HT1080 (cell line): ENCODE data around the gene ARHGAP8. TPM values are rescaled to one million over a fixed set of nuclear protein-coding genes. Genes with fewer than 3 reads are reported as not detected.

Experiments
- DNase-seq: peaks from one replicate; pipeline ENCODE4 v3.0.0-alpha.2; 2015; ENCODE audit warnings: low read depth
- total RNA-seq: library from RNA; depleted of rRNA; stranded (reverse); fragments of >200 nt; shearing (Covaris generic); gene quantifications from 2 replicates; pipeline ENCODE4 v1.2.3, GENCODE V29; 2014

ARHGAP8 gene
- total RNA-seq, 1 experiment from 2014 or later, result not detected

DNA sequence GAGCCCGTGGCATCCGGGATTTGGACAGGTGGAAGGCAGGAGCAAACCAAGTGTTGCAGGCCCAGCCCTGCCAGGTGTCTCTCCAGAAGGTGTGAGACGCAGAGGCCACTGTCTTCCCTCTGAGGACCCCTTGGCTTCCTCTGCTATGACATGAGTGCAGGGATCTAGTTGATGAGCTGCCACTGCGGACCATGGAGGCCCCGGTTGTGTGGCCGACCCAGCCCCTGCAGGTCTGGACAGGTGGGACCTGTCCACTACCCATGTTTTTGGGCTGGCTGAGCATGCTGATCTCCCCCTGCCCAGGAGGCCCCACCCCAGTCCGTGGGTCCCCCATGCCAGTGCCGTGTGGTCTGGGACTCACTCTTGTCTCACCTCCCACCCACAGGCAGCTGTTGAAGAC, 27.5 kb upstream of the ARHGAP8 start:
- no peak for DNase-seq

DNA sequence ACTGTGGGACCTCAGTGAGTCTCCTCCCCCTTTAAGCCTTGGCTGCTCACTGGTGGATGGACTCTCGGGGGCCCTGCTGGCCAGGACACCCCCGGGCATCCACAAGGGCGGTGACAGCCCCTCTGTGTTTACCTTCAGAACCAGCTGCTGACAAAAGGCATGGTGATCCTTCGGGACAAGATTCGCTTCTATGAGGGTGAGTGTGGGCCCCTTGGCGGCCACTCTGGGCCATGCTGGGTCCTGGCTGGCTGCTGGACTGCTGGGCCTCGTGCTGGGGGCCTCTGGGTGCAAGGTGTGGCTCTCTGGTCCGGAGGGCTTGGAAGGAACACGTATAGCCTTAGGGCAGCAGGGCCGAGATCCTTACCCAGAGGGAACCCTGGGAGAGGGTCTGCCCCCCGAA, 25.9 kb upstream of the ARHGAP8 start:
- DNase-seq, result no peak

DNA sequence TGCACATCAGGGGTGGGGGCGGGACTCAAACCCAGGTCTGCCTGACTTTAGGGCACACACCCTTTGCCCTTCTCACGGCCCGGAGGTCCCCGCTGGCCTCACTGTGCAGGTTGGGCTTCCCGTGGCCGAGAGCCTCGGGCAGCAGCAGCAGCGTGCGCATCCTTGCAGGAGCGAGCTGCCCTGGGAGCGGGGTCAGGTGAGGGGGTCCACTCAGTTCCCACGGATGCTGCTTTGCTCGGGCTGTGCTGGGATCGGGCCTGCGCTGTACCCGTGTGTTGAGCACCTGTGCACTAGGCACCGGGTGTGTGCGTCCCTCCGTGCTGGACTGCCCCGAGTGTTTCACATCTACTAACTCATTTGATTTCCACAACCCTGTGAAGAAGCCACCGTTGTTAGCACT, 25.2 kb upstream of the ARHGAP8 start:
- DNase-seq, result no peak

DNA sequence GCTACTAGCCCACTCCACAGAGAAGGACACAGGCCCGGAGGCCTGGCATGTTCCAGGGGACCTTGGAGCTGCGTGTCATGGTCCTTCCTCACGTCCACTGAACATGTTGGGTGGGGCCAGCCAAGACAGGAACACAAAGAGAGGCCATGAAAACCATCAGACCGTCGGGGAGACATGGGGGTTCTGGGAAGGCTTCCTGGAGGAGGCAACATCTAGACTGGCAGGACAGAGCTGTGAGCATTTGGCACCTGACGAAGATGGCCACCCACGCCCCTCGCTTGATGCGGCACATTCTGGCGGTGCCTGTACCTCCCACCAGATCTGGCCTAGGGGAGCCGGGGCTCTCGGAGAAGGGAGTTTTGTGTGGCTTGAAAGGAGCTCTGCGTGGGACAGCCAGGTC, 24.7 kb upstream of the ARHGAP8 start:
- no peak for DNase-seq

DNA sequence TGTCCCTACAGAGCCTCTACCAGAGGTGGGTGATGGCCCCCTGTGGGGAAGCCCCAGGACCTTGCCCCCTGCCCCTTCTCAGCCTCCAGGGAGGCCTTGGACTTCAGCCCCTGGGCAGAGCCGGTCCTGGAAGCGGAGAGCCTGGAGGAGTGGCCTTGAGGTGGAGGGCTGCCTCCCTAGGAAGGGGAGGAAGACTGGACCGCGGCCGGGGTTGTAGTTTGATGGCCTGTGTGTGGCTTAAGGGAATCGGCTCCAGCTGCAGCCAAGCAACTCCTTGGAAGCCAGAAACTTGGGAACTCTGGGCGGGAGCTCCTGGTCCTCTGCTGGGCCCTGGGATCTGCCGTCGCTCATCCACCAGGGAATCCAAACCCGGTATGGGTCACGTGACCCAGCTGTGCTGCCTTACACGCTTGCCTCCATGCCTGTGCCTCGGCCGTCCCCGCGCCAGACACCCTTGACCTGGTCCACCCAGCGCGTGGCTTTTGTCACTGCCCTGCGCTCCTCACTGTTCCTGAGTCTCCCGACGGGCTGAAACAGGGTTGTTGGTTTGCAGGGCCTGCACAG, 23.5 kb upstream of the ARHGAP8 start:
- no peak for DNase-seq

DNA sequence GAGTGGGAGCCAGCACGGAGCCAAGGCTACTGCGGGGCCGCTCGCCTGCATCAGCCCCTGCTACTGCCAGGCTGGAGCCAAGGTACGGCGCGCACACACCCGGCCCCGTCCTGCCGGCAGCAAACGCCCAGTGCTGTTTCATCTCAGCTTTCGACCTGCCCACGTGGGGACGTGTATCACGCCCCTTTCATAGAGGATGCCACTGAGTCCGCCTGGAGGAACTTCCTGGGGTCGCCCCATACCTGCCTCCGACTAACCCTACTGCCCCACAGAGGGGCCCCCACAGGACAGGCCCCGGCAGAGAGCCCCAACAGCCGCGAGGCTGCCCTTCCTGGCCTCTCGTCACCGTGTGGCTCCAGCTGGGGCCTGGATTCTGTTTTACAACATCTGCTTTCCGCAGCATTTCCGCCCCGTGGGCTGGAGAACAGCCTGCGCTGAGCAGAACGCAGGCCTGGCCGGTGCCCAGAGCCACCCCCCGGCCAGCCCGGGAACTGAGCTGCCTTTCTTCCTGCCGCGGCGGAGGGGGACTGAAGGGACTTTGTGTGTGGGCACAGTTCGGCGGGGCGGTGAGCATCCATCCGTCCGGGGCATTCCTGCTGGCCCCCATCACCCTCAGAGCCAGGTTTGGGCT, 22.9 kb upstream of the ARHGAP8 start:
- DNase-seq, result no peak

DNA sequence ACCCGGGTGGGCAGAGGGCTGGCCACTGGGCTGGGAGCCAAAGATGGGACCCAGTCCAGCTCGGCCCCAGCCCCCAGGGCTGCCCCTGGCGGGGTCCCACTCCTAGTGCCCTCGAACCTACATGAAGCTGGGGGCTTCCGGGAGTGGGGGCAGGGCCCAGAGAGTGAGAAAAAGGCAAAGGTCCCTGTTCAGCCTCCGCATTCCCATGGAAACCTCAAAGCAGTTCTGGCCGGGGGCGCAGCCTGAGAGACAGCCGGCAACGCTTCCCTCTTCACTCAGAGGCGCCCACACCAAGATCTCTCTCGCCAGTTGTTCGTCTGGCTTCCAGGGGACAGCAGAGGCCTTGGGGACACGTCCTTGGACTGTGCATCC, 22.4 kb upstream of the ARHGAP8 start:
- no peak for DNase-seq

DNA sequence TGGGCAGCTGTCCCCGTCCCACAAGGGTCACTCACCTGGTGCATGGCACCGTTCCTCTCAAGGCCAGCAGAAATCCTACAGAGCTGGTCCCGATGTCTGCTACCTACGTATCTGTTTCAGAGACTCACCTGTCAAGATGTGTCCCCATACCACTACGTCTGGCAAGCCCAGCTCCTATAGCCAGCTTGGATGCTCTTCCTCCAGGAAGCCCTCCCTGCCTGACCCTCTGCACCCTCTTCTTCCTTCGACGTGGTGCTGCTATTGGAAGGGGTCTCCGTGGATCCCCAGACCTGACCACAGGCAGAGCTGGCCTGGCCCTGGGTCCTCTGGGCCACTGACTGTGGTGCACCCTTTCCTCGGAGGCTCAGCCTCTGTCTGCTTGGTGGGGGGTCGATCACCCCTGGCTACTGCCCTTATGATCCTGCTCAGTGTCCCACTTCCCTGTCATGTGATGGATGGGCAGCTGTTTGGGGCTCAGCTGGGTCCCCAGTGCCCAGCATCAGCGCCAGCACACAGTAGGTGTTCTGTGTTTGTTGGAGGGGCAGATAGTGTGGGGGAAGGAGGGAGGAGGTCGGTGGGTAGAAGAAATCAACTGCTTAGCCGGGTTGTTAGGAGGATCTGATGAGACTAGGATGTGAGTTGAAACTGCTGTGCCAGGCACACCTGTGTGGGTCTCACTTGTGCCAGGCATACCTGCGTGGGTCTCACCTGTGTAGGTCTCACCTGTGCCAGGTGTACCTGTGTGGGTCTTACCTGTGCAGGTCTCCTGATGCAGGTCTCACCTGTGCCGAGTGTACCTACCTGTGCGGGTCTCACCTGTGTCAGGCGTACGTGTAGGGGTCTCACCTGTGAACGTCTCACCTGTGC, 21.7 kb upstream of the ARHGAP8 start:
- DNase-seq, result no peak

DNA sequence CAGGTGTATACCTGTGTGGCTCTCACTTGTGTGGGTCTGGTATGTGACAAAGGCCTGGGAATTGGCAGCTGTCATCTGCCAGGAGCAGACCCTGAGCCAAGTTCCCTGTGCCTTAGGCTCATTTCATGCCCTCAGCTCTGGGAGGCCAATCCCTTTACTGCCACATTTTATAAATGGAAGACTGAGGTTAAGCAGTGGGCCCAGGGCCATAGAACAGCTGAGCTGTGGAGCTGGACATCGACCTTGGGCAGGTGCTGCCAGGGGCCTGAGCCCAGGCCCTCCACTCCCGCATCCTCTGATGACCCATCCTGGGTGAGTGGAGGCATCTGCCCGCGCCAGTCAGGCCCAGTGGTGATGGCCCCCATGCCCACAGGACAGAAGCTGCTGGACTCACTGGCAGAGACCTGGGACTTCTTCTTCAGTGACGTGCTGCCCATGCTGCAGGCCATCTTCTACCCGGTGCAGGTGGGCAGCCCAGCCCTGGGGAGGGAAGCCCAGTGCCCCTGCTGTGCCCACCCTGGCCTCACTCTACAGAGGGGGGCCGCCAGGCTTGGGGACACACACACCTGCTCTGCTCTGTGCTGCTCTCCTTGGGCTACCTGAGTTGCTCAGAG, 20.9 kb upstream of the ARHGAP8 start:
- no peak for DNase-seq

DNA sequence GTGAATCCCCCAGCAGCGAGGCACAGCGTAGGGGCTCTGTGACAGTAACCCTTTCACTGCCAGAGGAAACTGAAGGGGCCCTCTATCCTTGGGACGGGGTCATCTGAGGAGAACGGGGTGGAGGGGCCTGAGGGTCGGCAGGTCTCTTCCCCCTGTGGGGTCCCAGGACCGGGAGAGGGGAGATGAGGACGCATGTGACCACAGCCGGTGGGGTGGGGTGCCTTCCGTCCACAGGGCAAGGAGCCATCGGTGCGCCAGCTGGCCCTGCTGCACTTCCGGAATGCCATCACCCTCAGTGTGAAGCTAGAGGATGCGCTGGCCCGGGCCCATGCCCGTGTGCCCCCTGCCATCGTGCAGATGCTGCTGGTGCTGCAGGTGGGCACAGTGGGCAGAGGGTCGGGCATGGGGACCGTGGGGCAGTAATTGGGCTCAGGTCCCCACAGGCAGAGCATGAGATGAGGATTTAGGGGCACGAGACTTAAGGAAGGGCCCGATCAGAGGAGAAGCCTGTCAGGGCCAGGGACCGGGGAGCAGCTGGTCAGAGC, 20.3 kb upstream of the ARHGAP8 start:
- DNase-seq, result no peak

DNA sequence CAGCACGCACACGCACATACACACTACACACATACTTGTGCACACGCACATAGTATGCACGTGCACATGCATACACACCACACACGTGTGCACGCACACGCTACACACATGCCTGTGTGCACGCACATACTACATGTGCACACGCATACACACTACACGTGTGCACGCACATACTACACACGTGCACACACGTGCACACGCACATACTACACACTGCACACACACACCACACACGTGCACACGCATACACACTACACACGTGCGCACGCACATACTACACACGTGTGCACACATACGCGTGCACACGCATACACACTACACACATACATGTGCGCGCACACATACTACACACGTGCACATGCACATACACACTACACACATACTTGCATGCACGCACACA, 19.7 kb upstream of the ARHGAP8 start:
- no peak for DNase-seq

DNA sequence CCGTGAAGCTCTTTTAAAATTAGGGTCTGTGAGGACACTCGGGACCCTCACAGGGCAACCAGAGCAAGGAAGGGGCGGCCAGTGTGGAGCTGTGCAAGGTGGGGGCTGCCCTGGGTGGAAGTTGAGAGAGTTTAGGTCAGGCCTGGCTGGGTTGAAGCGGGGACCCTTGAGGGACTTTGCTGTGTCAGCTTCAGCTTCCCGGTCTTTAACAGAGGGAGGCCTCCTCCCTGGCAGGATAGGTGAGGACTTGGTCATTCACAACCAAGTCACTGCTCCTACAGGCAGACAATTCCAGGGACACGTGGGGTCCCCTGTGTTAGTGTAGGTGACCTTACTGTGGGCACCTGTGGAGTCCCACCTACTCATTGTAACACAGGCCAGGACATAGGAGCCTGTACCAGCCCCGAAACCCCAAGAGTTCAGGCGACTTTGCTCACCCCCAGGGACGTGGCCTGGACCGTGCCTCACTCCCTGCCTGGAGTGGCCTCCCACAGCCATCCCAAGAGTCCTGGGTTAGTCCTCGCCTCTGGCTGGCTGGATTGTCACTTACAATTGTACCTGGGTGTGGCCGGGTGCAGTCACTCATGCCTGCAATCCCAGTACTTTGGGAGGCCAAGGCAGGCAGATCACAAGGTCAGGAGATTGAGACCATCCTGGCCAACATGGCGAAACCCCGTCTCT, 18.8 kb upstream of the ARHGAP8 start:
- DNase-seq, result no peak

DNA sequence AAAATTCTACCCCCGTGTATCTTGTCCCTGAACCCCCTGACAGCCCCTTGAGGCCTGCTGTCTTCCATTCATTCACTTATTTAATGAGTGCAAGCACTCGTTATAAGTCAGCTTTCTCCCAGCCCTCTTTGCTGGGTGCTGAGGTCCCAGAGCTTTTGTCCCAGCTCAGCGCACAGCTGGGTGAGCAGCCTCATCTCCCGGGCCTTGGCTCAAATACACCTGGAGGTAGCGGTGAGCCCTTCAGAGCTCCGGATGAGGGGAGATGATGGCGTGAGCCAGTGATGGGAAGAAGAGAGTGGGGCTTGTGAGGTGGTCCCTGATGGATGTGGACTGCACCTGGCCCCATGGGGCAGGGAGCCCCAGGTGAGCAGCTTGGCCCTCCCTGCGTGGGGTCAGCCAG, 18.1 kb upstream of the ARHGAP8 start:
- DNase-seq, result no peak

DNA sequence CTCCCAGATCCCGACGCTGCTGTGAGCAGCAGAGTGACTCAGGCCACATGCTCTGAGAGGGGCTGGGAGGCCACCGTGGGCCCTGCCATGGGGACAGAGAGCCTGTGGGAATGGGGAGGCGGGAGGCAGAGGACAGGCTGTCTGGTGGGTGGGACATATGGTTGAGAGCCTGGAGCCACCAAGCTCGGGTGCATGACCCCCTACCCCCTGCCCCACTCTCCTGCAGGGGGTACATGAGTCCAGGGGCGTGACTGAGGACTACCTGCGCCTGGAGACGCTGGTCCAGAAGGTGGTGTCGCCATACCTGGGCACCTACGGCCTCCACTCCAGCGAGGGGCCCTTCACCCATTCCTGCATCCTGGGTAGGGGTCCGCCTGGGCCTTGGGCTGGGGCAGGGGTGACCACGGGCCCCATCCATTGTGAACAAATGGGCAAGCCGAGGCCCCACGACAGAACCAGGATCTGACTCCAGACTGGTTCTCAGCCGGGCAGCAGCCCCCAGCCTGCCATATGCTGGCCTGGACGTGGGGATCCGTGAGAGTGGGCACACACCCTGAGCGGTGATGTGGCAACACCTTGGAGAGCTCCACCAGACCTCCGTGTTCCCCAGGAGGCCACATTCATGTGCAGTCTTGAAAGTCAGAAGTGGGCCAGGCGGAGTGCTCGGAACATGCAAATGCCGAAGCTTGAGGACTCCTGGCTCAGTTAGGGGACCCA, 17.4 kb upstream of the ARHGAP8 start:
- DNase-seq, result no peak

DNA sequence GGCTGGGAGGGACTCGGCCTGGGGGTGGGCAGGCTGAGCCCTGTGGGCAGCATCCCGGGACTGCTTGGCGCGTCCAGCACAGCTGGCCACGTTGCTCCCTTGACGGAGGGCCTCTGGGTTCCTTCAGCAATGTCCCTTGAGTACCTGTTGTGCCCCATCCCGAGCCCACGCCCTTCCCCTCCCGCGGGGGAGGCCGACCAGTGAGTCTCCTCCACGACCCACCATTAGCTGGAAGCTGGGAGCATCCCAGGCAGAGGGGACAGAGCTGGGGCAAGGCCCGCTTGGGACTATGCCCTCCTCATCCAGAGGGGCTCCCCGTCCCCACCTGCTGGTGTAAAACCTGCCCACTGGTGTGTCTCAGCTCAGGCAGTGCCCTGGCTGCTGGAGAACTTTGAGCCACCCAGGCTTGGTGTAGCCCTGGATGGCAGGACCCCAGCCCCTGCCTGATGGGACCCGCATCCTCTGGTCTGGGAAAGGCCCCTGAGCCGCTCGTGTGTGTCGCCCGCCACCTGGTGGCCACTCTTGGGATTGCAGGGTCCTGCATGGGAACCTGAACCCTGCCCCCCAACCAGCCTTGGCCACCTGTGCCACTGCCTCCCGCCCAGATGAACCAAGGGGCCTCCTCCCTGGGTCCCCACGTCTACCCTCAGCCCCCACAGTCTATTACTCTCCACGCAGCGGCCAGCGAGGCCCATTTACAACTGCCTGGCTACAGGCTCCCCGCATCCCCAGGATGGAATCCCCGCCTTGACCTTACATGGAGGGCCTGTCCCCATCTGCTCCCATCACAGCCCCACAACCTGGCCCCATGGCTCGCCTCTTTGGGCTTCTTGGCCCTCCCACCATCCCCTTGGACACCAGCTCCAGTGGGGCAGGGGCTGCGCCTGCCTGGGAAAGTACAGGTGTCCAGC, 16.6 kb upstream of the ARHGAP8 start:
- peak; percentile 47 for DNase-seq

DNA sequence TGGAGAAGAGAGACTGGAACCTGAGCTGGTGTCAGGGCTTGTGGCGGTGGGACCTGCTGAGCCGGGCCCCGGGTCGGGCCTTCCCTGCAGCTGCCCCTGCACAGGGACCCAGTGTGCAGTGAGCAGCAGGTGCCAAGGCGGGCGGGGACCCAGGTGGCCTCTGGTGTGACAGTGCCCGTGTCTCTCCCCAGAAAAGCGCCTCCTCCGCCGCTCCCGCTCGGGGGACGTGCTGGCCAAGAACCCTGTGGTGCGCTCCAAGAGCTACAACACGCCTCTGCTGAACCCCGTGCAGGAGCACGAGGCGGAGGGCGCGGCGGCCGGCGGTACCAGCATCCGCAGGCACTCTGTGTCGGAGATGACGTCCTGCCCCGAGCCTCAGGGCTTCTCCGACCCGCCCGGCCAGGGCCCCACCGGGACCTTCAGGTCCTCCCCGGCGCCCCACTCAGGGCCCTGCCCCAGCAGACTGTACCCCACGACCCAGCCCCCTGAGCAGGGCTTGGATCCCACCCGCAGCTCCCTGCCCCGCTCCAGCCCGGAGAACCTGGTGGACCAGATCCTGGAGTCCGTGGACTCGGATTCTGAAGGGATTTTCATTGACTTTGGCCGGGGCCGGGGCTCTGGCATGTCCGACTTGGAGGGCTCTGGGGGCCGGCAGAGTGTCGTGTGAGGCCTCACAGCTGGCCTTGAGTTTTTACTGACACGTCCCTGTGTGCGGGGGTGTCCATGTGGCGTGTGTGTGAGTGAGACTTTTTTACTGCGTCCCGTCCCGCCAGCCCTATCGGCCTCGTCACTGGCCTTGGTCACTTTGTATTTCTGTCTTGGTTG, 15.6 kb upstream of the ARHGAP8 start:
- DNase-seq, result no peak

DNA sequence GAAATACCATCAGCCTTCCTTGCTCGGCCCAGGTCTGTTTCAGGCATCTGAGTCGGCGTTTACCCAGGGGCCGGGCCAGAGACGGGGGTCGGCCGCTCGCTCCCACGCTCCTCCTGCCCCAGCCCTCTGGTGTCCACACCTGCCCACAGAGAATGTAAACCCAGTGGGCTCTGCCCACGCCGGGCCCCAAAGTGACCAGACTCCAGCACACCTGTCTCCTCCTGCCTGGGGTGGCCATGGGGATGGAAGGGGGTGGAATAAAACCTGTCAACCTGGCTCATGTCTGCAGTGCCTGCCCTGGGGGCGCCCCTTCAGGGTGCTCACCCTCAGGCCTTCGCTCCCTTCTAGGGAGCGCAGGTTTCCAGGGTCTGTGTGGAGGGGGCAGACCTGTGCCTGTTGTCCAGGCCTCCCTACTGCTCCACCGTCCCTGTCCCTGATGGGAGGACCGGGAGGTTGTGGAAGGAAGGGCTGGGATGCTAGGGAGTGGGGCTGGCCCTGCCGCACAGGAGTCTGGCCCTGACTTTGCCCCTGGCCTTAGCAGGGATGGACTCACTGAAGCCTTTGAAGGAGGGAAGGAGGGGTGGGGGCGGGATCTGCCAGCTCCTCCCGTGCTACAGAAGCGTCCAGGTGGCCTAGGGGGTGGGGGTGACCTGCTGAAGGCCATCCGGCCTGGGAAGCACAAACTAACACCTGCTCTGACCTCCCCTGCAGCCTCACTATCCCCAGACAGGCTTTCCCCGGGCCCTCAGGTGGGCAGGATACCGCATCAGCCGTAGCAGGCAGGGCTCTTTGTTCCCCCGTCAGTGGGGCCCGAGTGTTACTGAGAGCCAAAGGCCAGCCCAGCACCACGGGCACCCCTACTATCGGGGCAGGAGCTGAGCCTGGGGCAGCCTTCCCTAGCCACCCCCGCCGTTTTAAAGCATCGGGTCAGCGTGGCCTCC, 14.7 kb upstream of the ARHGAP8 start:
- no peak for DNase-seq

DNA sequence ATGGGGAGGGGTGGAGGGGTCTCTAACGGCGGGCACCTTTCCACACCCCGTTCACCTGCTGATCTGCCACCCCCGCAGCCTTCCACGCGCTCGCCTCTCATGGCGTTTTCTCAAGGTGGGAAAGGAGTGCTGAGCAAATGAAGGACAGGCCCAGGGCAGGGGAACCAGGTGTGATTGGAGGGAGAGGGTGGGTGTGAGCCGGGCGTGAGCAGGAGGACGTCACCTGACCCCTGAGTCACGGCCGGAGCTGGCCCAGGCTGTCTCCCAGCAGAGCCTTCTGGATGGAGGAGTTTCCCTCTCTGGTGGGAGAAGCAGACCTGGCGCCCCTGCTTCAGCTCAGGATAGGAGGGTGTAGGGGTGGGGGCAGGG, 14.0 kb upstream of the ARHGAP8 start:
- no peak for DNase-seq
